ENCODE results near the gene S100A11.

S100A11 gene

DNA sequence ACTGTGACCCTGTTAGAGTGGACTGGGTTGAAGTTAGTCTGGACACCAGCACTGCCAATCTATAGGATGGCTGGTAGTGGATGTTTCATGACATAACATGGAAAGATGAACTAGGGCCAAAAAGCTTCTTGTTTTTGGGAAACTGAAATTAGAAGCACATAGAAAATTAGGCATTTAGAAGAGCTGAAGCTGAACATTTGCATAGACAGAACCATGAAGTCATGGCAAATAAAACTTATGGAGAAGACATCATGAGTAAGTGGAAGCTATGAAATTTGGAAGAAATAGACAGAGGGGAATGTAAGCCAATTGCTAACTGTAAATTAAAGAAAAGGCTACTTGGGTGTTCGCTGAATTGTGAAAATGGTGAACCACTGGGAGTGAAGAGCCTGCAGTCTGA is 2.7 kb upstream of the S100A11 start:
- TF ChIP-seq, protein P1, sequence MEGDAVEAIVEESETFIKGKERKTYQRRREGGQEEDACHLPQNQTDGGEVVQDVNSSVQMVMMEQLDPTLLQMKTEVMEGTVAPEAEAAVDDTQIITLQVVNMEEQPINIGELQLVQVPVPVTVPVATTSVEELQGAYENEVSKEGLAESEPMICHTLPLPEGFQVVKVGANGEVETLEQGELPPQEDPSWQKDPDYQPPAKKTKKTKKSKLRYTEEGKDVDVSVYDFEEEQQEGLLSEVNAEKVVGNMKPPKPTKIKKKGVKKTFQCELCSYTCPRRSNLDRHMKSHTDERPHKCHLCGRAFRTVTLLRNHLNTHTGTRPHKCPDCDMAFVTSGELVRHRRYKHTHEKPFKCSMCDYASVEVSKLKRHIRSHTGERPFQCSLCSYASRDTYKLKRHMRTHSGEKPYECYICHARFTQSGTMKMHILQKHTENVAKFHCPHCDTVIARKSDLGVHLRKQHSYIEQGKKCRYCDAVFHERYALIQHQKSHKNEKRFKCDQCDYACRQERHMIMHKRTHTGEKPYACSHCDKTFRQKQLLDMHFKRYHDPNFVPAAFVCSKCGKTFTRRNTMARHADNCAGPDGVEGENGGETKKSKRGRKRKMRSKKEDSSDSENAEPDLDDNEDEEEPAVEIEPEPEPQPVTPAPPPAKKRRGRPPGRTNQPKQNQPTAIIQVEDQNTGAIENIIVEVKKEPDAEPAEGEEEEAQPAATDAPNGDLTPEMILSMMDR (conservative IDR thresholded peaks at IDR 0.05; ENCODE audit: low read depth, low read length): no peak
- H3K4me3 ChIP-seq (ENCODE audit: low read length): no peak overlapping the region
- no peak for DNase-seq (ENCODE audit: low read depth)

DNA sequence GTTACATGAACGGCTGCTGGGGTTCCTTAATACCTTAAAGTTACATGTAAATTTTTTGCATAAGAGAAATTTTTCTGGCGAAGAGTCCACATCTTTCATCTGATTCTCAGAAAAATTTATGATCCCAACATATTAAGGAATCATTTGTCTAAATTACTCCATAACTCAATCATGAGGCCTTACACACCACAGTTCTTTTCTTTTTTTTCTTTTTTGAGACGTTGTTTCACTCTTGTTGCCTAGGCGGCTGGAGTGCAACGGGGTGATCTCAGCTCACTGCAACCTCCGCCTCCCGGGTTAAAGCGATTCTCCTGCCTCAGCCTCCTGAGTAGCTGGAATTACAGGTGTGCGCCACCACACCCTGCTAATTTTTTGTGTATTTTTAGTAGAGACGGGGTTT is 2.1 kb upstream of the S100A11 start:
- DNase-seq (ENCODE audit: low read depth): no peak
- H3K4me3 ChIP-seq (ENCODE audit: low read length): no peak overlapping the region
- TF ChIP-seq, protein P1 (conservative IDR thresholded peaks at IDR 0.05; ENCODE audit: low read depth, low read length): no peak

DNA sequence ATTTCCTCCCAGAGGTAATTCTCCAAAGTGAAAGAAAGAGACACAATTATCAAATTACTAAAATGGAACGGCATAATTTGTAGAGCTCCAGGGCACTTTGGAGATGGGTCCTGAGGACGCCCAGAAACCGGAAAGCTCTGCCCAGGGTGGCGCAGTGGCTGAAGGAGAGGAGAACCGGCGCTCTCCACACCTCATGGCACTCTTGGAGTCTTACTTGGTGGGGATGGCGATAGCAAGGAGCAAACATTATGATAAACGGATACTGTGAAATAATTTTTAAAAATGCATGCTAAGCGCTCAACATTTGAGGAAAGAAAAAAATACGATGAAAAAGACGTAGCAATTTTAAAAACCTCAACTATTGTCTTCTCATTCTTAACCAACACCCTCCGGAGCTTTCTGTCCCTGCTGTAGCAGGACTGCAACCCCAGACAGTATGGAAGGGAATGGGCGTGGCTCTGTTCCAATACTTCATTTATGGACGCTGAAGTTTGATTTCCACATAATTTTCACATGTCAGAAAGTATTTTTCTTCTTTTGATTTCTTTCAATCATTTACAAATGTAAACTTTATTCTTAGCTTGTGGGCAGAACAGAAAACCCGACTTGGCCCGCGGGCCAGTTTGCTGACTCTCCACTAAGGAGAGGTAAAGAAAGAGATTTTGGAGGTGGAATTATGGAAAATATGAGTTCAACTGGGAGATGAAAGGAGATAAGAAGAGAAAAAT is 1.1 kb downstream of the S100A11 start:
- peak overlapping the region; percentile 90 for H3K4me3 ChIP-seq (ENCODE audit: low read length)
- TF ChIP-seq, protein P1 (conservative IDR thresholded peaks at IDR 0.05; ENCODE audit: low read depth, low read length): no peak
- no peak for DNase-seq (ENCODE audit: low read depth)

DNA sequence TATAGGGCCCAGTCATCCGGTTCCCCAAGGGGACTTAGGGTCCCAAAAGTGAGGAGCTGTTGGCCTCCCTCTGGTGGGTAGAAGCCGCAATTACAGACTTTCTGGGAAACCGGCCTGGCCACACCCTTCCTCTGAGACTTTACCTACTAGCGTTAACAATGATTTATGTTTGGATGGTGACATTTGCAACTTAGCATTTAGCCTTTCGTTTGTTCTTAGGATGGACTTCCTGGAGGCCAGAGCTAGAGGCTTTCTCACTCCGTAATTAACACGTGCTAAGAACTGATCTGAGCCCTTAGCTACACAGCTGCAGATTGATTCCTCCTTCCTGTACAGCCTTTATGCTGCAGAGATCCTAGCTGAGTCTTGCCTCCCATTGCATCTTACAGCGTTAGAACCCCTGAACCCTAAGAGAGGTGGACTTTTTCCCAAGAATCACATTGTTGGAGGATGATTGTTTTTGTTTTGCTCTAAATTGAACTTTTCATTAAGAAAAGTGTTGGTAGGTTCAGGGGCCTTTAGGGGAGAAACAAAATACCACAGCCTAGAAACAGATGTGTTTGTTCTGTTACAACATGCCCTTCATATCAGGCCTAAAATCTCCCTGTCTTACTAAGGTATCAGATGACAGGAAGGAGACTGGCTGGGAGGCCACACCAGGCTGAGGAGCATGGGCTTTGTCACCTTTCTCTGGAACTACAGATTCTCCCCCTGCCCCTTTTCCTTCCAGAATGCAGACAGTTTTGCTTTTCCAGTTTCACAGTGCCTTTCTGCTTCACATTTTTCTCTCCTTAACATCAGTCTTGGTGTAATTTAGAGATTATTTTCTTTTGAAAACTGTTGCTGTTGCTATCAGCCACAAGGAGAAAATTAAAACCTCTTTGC is 1.9 kb downstream of the S100A11 start:
- DNase-seq (ENCODE audit: low read depth): no peak
- H3K4me3 ChIP-seq (ENCODE audit: low read length): peak overlapping the region; percentile 90

DNA sequence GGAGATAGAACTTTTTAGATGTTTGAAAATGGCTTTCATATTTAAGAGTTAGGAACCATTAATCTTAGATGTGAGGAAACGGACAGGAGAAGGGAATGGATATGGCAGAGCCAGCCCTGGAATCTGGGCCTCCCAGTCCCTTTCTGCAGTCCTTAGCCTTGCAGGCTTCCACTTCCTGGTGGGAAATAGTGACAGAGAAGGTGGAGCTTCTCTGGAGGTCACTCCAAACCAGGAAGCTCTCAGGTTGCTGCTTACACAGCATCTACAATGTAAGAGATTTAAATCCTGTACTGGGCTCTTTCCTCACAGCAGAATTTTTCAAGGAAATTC is 2.5 kb downstream of the S100A11 start:
- no peak for DNase-seq (ENCODE audit: low read depth)
- H3K4me3 ChIP-seq (ENCODE audit: low read length): peak overlapping the region; percentile 90
- TF ChIP-seq, protein P1 (conservative IDR thresholded peaks at IDR 0.05; ENCODE audit: low read depth, low read length): no peak

More for the DNA sequence above, 1.9 kb downstream of the S100A11 start:
- TF ChIP-seq, protein P1 (conservative IDR thresholded peaks at IDR 0.05; ENCODE audit: low read depth, low read length): peak; percentile 74

DNA sequence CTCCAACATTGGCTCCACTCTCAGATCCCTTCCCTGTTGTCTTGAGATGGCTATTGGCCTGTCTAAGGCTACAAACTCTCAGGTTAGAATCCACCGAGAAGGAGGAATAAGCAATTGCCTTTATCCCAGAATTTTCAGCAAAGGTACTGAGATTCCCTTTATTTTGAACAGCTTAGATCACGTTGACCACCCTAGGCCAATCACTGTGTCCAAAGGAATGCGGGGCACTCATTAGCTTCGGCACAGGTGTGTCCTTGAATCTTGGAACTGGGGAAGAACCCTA is 6.9 kb downstream of the S100A11 start:
- TF ChIP-seq, protein P1 (conservative IDR thresholded peaks at IDR 0.05; ENCODE audit: low read depth, low read length): no peak
- DNase-seq (ENCODE audit: low read depth): no peak
- H3K4me3 ChIP-seq (ENCODE audit: low read length): no peak overlapping the region

Measured in retinal pigment epithelial cell (primary cell).